ENCODE measurements around the gene GIMAP4. TPM values are rescaled to one million over a fixed set of nuclear protein-coding genes. Genes with fewer than 3 reads are reported as not detected.
"Not testable (repeated sequence)": the region's sequence is repeated elsewhere in the genome, so short reads cannot be mapped to it uniquely, and the experiment has no call there.

The GIMAP4 gene
- total RNA-seq, 2 experiments from 2014 or later: not detected

DNA sequence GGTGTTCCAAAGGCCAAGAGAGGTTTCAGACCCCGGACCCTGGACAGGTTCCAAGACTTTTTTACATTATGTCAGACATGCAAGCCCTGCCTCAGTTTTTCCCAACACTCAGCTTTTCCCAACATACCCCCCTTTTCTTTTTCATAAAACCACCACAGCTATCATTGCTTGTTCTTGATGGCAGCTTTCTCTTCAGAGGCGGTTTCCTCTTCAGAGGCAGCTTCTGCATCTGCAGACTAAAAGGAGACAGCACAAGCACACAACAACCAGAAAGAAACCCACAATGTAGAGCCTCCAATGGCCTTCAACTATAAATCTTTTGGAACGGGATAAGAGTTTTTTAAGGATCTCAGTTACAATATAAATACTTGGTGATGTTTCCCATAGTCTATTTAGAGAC lies 45.7 kb downstream of the GIMAP4 start:
- no peaks in the 10 kb centered on the region for H4K20me1 ChIP-seq (ENCODE audit: insufficient read depth, low read length)
- H3K27ac ChIP-seq (ENCODE audit: low read depth, low read length, poor library complexity, severe bottlenecking): no peak overlapping the region
- BruUV-seq (replicated peaks): no TSS peak
- CTCF ChIA-PET (ENCODE audit: unreplicated experiment): no interaction called here
- DNase-seq (ENCODE audit: low spot score): no peak
- H3K9me2 ChIP-seq (ENCODE audit: insufficient read depth, low read length): no peaks in the 10 kb centered on the region
- intact Hi-C loops (cut with micrococcal nuclease; ENCODE audit: unreplicated experiment): no loop called here
- no peak for TF ChIP-seq EZH2phosphoT487 (IDR thresholded peaks at IDR 0.05; ENCODE audit: borderline replicate concordance, low read depth, low read length)
- TF ChIP-seq, protein P1, sequence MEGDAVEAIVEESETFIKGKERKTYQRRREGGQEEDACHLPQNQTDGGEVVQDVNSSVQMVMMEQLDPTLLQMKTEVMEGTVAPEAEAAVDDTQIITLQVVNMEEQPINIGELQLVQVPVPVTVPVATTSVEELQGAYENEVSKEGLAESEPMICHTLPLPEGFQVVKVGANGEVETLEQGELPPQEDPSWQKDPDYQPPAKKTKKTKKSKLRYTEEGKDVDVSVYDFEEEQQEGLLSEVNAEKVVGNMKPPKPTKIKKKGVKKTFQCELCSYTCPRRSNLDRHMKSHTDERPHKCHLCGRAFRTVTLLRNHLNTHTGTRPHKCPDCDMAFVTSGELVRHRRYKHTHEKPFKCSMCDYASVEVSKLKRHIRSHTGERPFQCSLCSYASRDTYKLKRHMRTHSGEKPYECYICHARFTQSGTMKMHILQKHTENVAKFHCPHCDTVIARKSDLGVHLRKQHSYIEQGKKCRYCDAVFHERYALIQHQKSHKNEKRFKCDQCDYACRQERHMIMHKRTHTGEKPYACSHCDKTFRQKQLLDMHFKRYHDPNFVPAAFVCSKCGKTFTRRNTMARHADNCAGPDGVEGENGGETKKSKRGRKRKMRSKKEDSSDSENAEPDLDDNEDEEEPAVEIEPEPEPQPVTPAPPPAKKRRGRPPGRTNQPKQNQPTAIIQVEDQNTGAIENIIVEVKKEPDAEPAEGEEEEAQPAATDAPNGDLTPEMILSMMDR (conservative IDR thresholded peaks at IDR 0.05; ENCODE audit: low read length): no peak
- H3K9me3 ChIP-seq (ENCODE audit: low read length): no peaks in the 10 kb centered on the region
- H2AFZ ChIP-seq (ENCODE audit: low read length): no peak overlapping the region
- H3K36me3 ChIP-seq (ENCODE audit: insufficient read depth, low read length): no peaks in the 10 kb centered on the region
- no peak overlapping the region for H3K4me3 ChIP-seq (ENCODE audit: low read depth, low read length, poor library complexity, severe bottlenecking)
- POLR2A ChIA-PET: no interaction called here
- no peaks in the 10 kb centered on the region for H3K79me2 ChIP-seq (ENCODE audit: insufficient read depth, low read depth, low read length)
- H3K4me1 ChIP-seq (ENCODE audit: insufficient read depth, low read length, poor library complexity, severe bottlenecking): no peaks in the 10 kb centered on the region
- H3K4me2 ChIP-seq (ENCODE audit: low read length): no peak overlapping the region

DNA sequence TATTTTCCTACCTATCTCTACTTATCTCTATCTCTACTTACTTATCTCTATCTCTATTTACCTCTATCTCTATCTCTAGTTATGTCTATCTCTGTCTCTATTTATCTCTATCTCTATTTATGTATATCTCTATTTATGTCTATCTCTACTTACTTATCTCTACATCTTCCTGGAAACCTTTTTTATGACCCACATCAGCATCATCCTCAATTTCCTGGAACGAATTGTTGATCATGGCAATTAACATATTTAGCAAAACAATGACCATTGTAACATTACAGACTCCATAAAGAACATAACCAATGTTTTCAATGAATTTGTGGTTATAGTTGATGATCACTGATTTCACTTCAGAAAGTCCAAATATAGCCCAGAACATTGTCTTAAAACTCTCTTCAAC lies 46.7 kb downstream of the GIMAP4 start:
- H3K4me3 ChIP-seq (ENCODE audit: low read depth, low read length, poor library complexity, severe bottlenecking): no peak overlapping the region
- ChIA-PET POLR2A (no interaction called here), CTCF (ENCODE audit: unreplicated experiment) (no interaction called here)
- no peak overlapping the region for H2AFZ ChIP-seq (ENCODE audit: low read length)
- H3K79me2 ChIP-seq (ENCODE audit: insufficient read depth, low read depth, low read length): no peaks in the 10 kb centered on the region
- no peak overlapping the region for H3K27ac ChIP-seq (ENCODE audit: low read depth, low read length, poor library complexity, severe bottlenecking)
- BruUV-seq (replicated peaks): no TSS peak
- no peak for TF ChIP-seq EZH2phosphoT487 (IDR thresholded peaks at IDR 0.05; ENCODE audit: borderline replicate concordance, low read depth, low read length)
- TF ChIP-seq, protein P1 (conservative IDR thresholded peaks at IDR 0.05; ENCODE audit: low read length): no peak
- H3K36me3 ChIP-seq (ENCODE audit: insufficient read depth, low read length): no peaks in the 10 kb centered on the region
- H3K9me3 ChIP-seq (ENCODE audit: low read length): no peaks in the 10 kb centered on the region
- DNase-seq (ENCODE audit: low spot score): no peak
- intact Hi-C loops (cut with micrococcal nuclease; ENCODE audit: unreplicated experiment): no loop called here
- no peaks in the 10 kb centered on the region for H3K4me1 ChIP-seq (ENCODE audit: insufficient read depth, low read length, poor library complexity, severe bottlenecking)
- no peaks in the 10 kb centered on the region for H4K20me1 ChIP-seq (ENCODE audit: insufficient read depth, low read length)
- H3K9me2 ChIP-seq (ENCODE audit: insufficient read depth, low read length): no peaks in the 10 kb centered on the region
- no peak overlapping the region for H3K4me2 ChIP-seq (ENCODE audit: low read length)

DNA sequence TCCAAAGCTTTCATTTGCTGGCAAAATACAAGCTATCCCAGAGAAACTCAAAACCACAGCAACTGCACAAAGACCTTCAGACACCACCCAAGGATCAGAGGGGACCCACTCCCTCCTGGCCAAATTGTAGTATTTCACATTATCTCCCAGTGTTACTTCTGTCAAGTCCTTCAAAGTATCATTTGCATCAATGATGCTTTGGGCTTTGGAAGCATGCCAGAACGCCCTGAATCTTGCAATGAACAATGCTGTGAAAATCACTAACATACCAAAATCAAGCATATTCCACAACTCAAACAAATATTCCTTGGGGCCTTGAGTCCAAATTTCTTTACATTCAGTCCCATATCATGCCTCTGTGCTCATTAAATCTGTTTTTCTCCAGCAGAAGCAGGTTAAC lies 47.2 kb downstream of the GIMAP4 start:
- BruUV-seq (replicated peaks); H3K27ac ChIP-seq (ENCODE audit: low read depth, low read length, poor library complexity, severe bottlenecking); H3K9me2 ChIP-seq (ENCODE audit: insufficient read depth, low read length); H3K4me2 ChIP-seq (ENCODE audit: low read length); POLR2A ChIA-PET; H2AFZ ChIP-seq (ENCODE audit: low read length); DNase-seq (ENCODE audit: low spot score); intact Hi-C loops (cut with micrococcal nuclease; ENCODE audit: unreplicated experiment); CTCF ChIA-PET (ENCODE audit: unreplicated experiment); H3K36me3 ChIP-seq (ENCODE audit: insufficient read depth, low read length); H3K4me3 ChIP-seq (ENCODE audit: low read depth, low read length, poor library complexity, severe bottlenecking); H3K4me1 ChIP-seq (ENCODE audit: insufficient read depth, low read length, poor library complexity, severe bottlenecking); H3K79me2 ChIP-seq (ENCODE audit: insufficient read depth, low read depth, low read length); H4K20me1 ChIP-seq (ENCODE audit: insufficient read depth, low read length); H3K9me3 ChIP-seq (ENCODE audit: low read length): not testable (repeated sequence)

DNA sequence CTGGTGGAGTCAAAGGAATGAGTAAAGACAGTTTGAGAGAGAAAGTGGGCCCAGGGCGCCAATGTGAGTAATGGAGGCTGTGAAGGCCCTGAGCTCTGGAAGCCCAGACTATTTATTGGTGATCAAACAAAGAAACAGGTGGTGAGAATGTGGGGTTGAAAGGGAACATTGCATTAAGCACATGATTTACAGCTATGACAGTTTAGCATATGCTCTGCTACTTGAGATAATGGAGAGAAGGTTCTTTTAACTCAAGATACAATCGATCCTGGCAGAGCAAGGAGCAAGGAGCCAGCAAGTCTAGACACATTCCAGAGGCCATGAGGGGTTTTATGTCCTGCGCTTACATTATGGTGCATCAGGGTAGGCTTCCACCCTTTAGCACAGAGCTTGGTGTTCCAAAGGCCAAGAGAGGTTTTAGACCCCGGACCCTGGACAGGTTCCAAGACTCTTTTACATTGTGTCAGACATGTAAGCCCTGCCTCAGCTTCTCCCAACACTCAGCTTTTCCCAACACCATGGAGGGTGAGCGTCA lies 48.1 kb downstream of the GIMAP4 start:
- H4K20me1 ChIP-seq (ENCODE audit: insufficient read depth, low read length); BruUV-seq (replicated peaks); CTCF ChIA-PET (ENCODE audit: unreplicated experiment); intact Hi-C loops (cut with micrococcal nuclease; ENCODE audit: unreplicated experiment); POLR2A ChIA-PET; DNase-seq (ENCODE audit: low spot score); H3K36me3 ChIP-seq (ENCODE audit: insufficient read depth, low read length); H3K27ac ChIP-seq (ENCODE audit: low read depth, low read length, poor library complexity, severe bottlenecking); H2AFZ ChIP-seq (ENCODE audit: low read length); H3K9me2 ChIP-seq (ENCODE audit: insufficient read depth, low read length); H3K79me2 ChIP-seq (ENCODE audit: insufficient read depth, low read depth, low read length); H3K4me1 ChIP-seq (ENCODE audit: insufficient read depth, low read length, poor library complexity, severe bottlenecking); H3K4me2 ChIP-seq (ENCODE audit: low read length); H3K4me3 ChIP-seq (ENCODE audit: low read depth, low read length, poor library complexity, severe bottlenecking); H3K9me3 ChIP-seq (ENCODE audit: low read length): not testable (repeated sequence)
